GM12878 (cell line): Measurements from ENCODE around the gene CA6. TPM values are rescaled to one million over a fixed set of nuclear protein-coding genes. Genes with fewer than 3 reads are reported as not detected.

Experiments
- ATAC-seq: fragments of 200-7000 bp; cut with Tn5 transposase; 3 replicates; pipeline ENCODE4 v1.9.1; 2020; ENCODE audit warnings: mild to moderate bottlenecking, moderate library complexity
- BruUV-seq: library from RNA; stranded (reverse); fragments of 400-500 nt; replicated peaks from 2 replicates; lab custom pipeline; 2021; lab: Mats Ljungman, UMichigan
- CTCF ChIA-PET: fragments of 300-600 bp; sonication (Branson Sonifier 250); formaldehyde crosslinking; extraction: SDS; loops from one replicate; lab custom pipeline; 2021; ENCODE audit warnings: inconsistent platforms; lab: Yijun Ruan, JAX
- POLR2A ChIA-PET: fragments of 350-600 bp; formaldehyde crosslinking; extraction: SDS; loops from one replicate; lab custom pipeline; 2021; ENCODE audit warnings: inconsistent platforms; lab: Charles Lee
- RAD21 ChIA-PET: fragments of 300-600 bp; sonication (Branson Sonifier 250); formaldehyde crosslinking; loops from one replicate; lab custom pipeline; 2023; ENCODE audit warnings: antibody characterized with exemption; ENCODE audit not compliant: unreplicated experiment; lab: Charles Lee
- SMC1A ChIA-PET: fragments of 300-600 bp; sonication (Branson Sonifier 250); formaldehyde crosslinking; loops from one replicate; lab custom pipeline; 2023; ENCODE audit not compliant: unreplicated experiment, uncharacterized antibody; lab: Charles Lee
- DNase-seq: peaks from one replicate; pipeline ENCODE4 v3.0.0-alpha.2; 2011; ENCODE audit warnings: low read depth, low spot score
- FAIRE-seq: peaks from 3 replicates; lab custom pipeline; 2011; peaks lifted over from hg19 to GRCh38; lab: Jason Lieb, UNC
- H2AFZ ChIP-seq: 2 replicates; pipeline ENCODE4 v1.6.0; 2011; ENCODE audit warnings: low read depth, low read length, control low read depth; ENCODE audit not compliant: control insufficient read depth
- H3K27ac ChIP-seq: 2 replicates; pipeline ENCODE4 v1.5.1; 2011; ENCODE audit warnings: control low read depth; ENCODE audit not compliant: control insufficient read depth, insufficient read depth
- H3K27me3 ChIP-seq, 2 experiments: replicated peaks in 1 of 2; 2 replicates each; pipeline versions ENCODE4 v1.6.0 to v1.6.1; 2011; ENCODE audit warnings: low read length in 1 of 2; ENCODE audit not compliant: control insufficient read depth in 2 of 2, insufficient read depth in 2 of 2
- H3K36me3 ChIP-seq, 2 experiments: 2 replicates each; pipeline ENCODE4 v1.5.1; 2011; ENCODE audit warnings: low read length in 1 of 2; ENCODE audit not compliant: control insufficient read depth in 2 of 2, insufficient read depth in 2 of 2
- H3K4me1 ChIP-seq: 2 replicates; pipeline ENCODE4 v1.6.1; 2011; ENCODE audit warnings: mild to moderate bottlenecking, low read length, moderate library complexity, mixed read lengths; ENCODE audit not compliant: control insufficient read depth, insufficient read depth
- H3K4me2 ChIP-seq: 2 replicates; pipeline ENCODE4 v1.6.0; 2011; ENCODE audit warnings: control low read depth; ENCODE audit not compliant: control insufficient read depth, insufficient read depth
- H3K4me3 ChIP-seq: fragments of 200-600 bp; sonication (generic); 2 replicates; pipeline ENCODE4 v1.5.1; 2016
- H3K79me2 ChIP-seq: 2 replicates; pipeline ENCODE4 v1.6.0; 2011; ENCODE audit warnings: low read length; ENCODE audit not compliant: control insufficient read depth, insufficient read depth
- H3K9ac ChIP-seq: 2 replicates; pipeline ENCODE4 v1.8.0; 2011; ENCODE audit warnings: low read length, control low read depth, mixed read lengths; ENCODE audit not compliant: control insufficient read depth, insufficient read depth
- H3K9me3 ChIP-seq: replicated peaks from 3 replicates; pipeline ENCODE4 v1.5.1; 2011; ENCODE audit warnings: mild to moderate bottlenecking, low read length; ENCODE audit not compliant: control insufficient read depth, insufficient read depth
- H4K20me1 ChIP-seq: 2 replicates; pipeline ENCODE4 v1.6.0; 2011; ENCODE audit not compliant: control insufficient read depth, insufficient read depth
- CEBPZ ChIP-seq: fragments of 150-350 bp; IDR thresholded peaks from 2 replicates; pipeline ENCODE4 v1.6.1; 2016; ENCODE audit warnings: low read depth, low read length
- FOS ChIP-seq: IDR thresholded peaks from 3 replicates; pipeline ENCODE4 v1.6.1; 2011; ENCODE audit warnings: borderline replicate concordance; ENCODE audit not compliant: insufficient read length; ENCODE audit errors: extremely low read depth
- HCFC1 ChIP-seq: fragments of 150-350 bp; IDR thresholded peaks from 2 replicates; pipeline ENCODE4 v1.6.1; 2014; ENCODE audit warnings: low read length
- HDGF ChIP-seq: fragments of 450-650 bp; IDR thresholded peaks from 2 replicates; pipeline ENCODE4 v1.6.1; 2016; ENCODE audit warnings: antibody characterized with exemption
- HSF1 ChIP-seq: fragments of 150-350 bp; IDR thresholded peaks from 2 replicates; pipeline ENCODE4 v1.6.1; 2014; ENCODE audit warnings: mild to moderate bottlenecking, low read depth, low read length
- NKRF ChIP-seq: fragments of 450-650 bp; conservative IDR thresholded peaks from 2 replicates; pipeline ENCODE4 v1.6.1; 2017; ENCODE audit warnings: mild to moderate bottlenecking, moderate library complexity
- POU2F2 ChIP-seq: IDR thresholded peaks from 3 replicates; pipeline ENCODE4 v1.6.1; 2011; ENCODE audit warnings: low read depth, mild to moderate bottlenecking, low read length, borderline replicate concordance
- TAF1 ChIP-seq: IDR thresholded peaks from 2 replicates; pipeline ENCODE4 v1.6.1; 2011; ENCODE audit warnings: mild to moderate bottlenecking, low read depth, low read length, borderline replicate concordance
- YY1 ChIP-seq: IDR thresholded peaks from 2 replicates; pipeline ENCODE4 v1.6.1; 2011; ENCODE audit warnings: low read depth, mild to moderate bottlenecking, low read length
- ZSCAN29 ChIP-seq: fragments of 450-650 bp; IDR thresholded peaks from 2 replicates; pipeline ENCODE4 v1.6.1; 2017; ENCODE audit warnings: mild to moderate bottlenecking, moderate library complexity
- WGBS: methylation state at CpG from one replicate; pipeline ENCODE4 v1.1.6; 2016; ENCODE audit warnings: low lambda C conversion rate; ENCODE audit not compliant: insufficient replicate concordance, insufficient coverage; ENCODE audit errors: missing lambda C conversion rate; 5-methylcytosine and 5-hydroxymethylcytosine counted together
- in situ Hi-C: fragments of 300-500 bp; cut with MboI; formaldehyde crosslinking; loops from 9 replicates; pipeline ENCODE4 v1.14.3; 2018; ENCODE audit warnings: mixed read lengths
- intact Hi-C: fragments of 100-400 bp; cut with micrococcal nuclease; formaldehyde crosslinking; loops from one replicate; pipeline ENCODE4 v1.14.2; 2022; ENCODE audit not compliant: unreplicated experiment
- polyA plus RNA-seq, 11 experiments: library from polyadenylated mRNA; depleted of rRNA in 4 of 11; unstranded in 6 of 11; stranded (reverse) in 5 of 11; fragments of >200 nt; fragmentation: Nextera tagmentation in 4 of 11; fragmentation: Illumina TruSeq in 1 of 11; extraction: Ambion mirVana in 4 of 11; extraction: Trizol in 1 of 11; gene quantifications; 1 replicate in 1 of 11; 2 replicates in 10 of 11; pipeline versions ENCODE4 v1.2.1 to v1.2.3, GENCODE V29; 2011 to 2016; ENCODE audit warnings: inconsistent platforms in 2 of 11, missing spikeins in 2 of 11, low read depth in 1 of 11
- total RNA-seq, 4 experiments: library from RNA; depleted of rRNA in 3 of 4; stranded (reverse); fragments of >200 nt in 3 of 4; fragmentation: Illumina TruSeq in 1 of 4; extraction: Trizol in 1 of 4; gene quantifications; 2 replicates each; pipeline versions ENCODE4 v1.2.1 to v1.2.3, GENCODE V29; 2013 to 2021
- TF ChIP-seq, protein P1 (sequence below): fragments of 450-650 bp; IDR thresholded peaks from 2 replicates; pipeline ENCODE4 v1.6.1; 2017; ENCODE audit warnings: mild to moderate bottlenecking, moderate library complexity

The CA6 gene
- total and polyA plus RNA-seq, 10 of the 15 experiments (the other 5 are each of a cell fraction or from before 2014, with no cell fraction given) = not detected

DNA sequence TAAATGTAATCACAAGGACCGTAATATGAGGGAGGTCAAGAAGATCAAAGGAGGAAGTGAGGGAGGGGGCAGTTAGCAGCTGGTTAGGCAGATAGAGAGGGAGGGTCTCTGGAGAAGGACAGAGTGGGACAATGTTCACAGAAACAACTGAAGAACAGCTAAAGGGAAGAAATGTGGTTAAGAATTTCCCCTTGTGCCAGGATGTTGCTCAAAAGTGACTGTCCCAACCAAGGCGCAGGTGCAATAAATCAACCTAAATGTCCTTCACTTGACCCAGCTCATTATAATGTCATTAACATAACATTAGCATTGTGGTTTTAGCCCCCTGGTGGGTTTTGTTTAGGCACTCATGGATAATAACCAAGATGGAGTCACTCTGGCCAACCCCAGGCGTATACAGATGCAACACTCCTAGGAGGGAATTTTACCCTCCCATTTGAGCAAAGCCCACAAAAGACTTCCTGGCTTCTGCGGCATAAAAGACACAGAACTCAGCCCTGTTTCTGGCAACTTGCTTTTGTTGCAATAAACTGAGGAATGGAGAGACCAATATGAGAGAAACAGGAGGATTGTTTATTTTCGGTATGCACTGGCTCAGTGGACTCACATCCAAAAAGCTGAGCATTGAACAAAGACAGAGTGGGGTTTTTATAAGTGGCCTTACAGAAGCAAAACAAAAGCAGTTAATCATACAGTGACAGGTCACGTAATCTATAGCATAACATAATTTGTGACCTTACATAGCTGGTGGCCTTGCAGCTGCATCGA lies 7.3 kb upstream of the CA6 start:
- in situ Hi-C loops (no loop called here), intact Hi-C loops (no loop called here)
- peaks cover 0 to 2% of the 10 kb centered on the region in 2 experiments; a peak in 1 of 4 replicates for H3K27me3 ChIP-seq
- no peak overlapping the region for H3K27ac ChIP-seq
- WGBS = 20% methylated on average over 7 of the region's 7 CpGs
- peak overlapping the region; percentile 8; the same call in 1 of the 2 replicates for H2AFZ ChIP-seq
- ChIA-PET RAD21 (interaction anchor here (0.6 to 0.7 kb wide), 2 partner anchors 25 to 473 kb away, joined by 3 read pairs; no protein-coding TSS in a partner anchor), SMC1A (interaction anchor here (0.5 to 1.0 kb wide), 4 partner anchors 15 to 67 kb away, joined by 3 read pairs; no protein-coding TSS in a partner anchor), POLR2A (no interaction called here), CTCF (interaction anchor here (1.1 to 1.4 kb wide), 5 partner anchors 13 to 25 kb away, joined by 3 to 6 read pairs (median 4); no protein-coding TSS in a partner anchor)
- no peaks in the 10 kb centered on the region for H3K36me3 ChIP-seq
- BruUV-seq = no TSS peak
- H4K20me1 ChIP-seq = no peaks in the 10 kb centered on the region
- H3K4me1 ChIP-seq = peaks cover 9% of the 10 kb centered on the region
- FAIRE-seq (peak; percentile 66), ATAC-seq (no peak), DNase-seq (no peak)
- H3K4me2 ChIP-seq = no peak overlapping the region
- no peak overlapping the region for H3K4me3 ChIP-seq
- no peaks in the 10 kb centered on the region; the same call in 2 of the 3 replicates for H3K9me3 ChIP-seq
- no peak overlapping the region for H3K9ac ChIP-seq
- no peaks in the 10 kb centered on the region for H3K79me2 ChIP-seq
- TF ChIP-seq TAF1 (no peak), NKRF (no peak), HCFC1 (no peak), POU2F2 (no peak), HSF1 (no peak), ZSCAN29 (no peak), HDGF (no peak), YY1 (peak; percentile 59), FOS (no peak), CEBPZ (no peak)
- TF ChIP-seq, protein P1, sequence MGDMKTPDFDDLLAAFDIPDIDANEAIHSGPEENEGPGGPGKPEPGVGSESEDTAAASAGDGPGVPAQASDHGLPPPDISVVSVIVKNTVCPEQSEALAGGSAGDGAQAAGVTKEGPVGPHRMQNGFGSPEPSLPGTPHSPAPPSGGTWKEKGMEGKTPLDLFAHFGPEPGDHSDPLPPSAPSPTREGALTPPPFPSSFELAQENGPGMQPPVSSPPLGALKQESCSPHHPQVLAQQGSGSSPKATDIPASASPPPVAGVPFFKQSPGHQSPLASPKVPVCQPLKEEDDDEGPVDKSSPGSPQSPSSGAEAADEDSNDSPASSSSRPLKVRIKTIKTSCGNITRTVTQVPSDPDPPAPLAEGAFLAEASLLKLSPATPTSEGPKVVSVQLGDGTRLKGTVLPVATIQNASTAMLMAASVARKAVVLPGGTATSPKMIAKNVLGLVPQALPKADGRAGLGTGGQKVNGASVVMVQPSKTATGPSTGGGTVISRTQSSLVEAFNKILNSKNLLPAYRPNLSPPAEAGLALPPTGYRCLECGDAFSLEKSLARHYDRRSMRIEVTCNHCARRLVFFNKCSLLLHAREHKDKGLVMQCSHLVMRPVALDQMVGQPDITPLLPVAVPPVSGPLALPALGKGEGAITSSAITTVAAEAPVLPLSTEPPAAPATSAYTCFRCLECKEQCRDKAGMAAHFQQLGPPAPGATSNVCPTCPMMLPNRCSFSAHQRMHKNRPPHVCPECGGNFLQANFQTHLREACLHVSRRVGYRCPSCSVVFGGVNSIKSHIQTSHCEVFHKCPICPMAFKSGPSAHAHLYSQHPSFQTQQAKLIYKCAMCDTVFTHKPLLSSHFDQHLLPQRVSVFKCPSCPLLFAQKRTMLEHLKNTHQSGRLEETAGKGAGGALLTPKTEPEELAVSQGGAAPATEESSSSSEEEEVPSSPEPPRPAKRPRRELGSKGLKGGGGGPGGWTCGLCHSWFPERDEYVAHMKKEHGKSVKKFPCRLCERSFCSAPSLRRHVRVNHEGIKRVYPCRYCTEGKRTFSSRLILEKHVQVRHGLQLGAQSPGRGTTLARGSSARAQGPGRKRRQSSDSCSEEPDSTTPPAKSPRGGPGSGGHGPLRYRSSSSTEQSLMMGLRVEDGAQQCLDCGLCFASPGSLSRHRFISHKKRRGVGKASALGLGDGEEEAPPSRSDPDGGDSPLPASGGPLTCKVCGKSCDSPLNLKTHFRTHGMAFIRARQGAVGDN = peak; percentile 84; the same call in 1 of the 2 replicates
